Panc1 (cell line): ENCODE results near the gene ERMAP. TPM values are rescaled to one million over a fixed set of nuclear protein-coding genes. Genes with fewer than 3 reads are reported as not detected.

ENCODE experiments used
- ATAC-seq: fragments of 200-7000 bp; cut with Tn5 transposase; 2 replicates; pipeline ENCODE4 v1.9.1; 2020; ENCODE audit warnings: mild to moderate bottlenecking, moderate library complexity
- BruUV-seq: library from RNA; stranded (reverse); fragments of 400-500 nt; replicated peaks from 2 replicates; lab custom pipeline; 2021; lab: Mats Ljungman, UMichigan
- CTCF ChIA-PET: fragments of 300-600 bp; sonication (Branson Sonifier 250); formaldehyde crosslinking; loops from one replicate; lab custom pipeline; 2022; ENCODE audit warnings: antibody characterized with exemption; lab: Charles Lee
- POLR2A ChIA-PET: fragments of 300-600 bp; sonication (Branson Sonifier 250); formaldehyde crosslinking; loops from one replicate; lab custom pipeline; 2022; ENCODE audit warnings: antibody characterized with exemption; lab: Charles Lee
- DNase-seq: peaks from one replicate; pipeline ENCODE4 v3.0.0-alpha.2; 2010; ENCODE audit warnings: low read depth, low spot score
- H3K27ac ChIP-seq: 2 replicates; pipeline ENCODE4 v1.5.1; 2011; ENCODE audit warnings: mild to moderate bottlenecking, low read length, inconsistent platforms
- H3K27me3 ChIP-seq: fragments of 200-500 bp; sonication (Bioruptor generic); 2 replicates; pipeline ENCODE4 v1.6.0; 2014; ENCODE audit warnings: low read length, inconsistent platforms; ENCODE audit not compliant: control insufficient read depth, insufficient read depth
- H3K36me3 ChIP-seq: fragments of 200-500 bp; sonication (Bioruptor generic); 2 replicates; pipeline ENCODE4 v1.5.1; 2014; ENCODE audit warnings: inconsistent platforms, mild to moderate bottlenecking, low read length, moderate library complexity; ENCODE audit not compliant: control insufficient read depth, insufficient read depth
- H3K4me1 ChIP-seq: 2 replicates; pipeline ENCODE4 v1.5.1; 2011; ENCODE audit warnings: inconsistent platforms, mild to moderate bottlenecking, low read length, moderate library complexity; ENCODE audit not compliant: control insufficient read depth, insufficient read depth
- H3K4me3 ChIP-seq, 2 experiments: 2 replicates each; pipeline ENCODE4 v1.5.1; 2011 to 2012; ENCODE audit warnings: low read depth in 2 of 2, low read length in 2 of 2, mild to moderate bottlenecking in 2 of 2, inconsistent platforms in 1 of 2, moderate library complexity in 1 of 2
- H3K9me3 ChIP-seq: fragments of 200-500 bp; sonication (Bioruptor generic); 2 replicates; pipeline ENCODE4 v1.5.1; 2014; ENCODE audit warnings: low read depth, mild to moderate bottlenecking, inconsistent platforms, low read length, moderate library complexity; ENCODE audit not compliant: control insufficient read depth, insufficient read depth
- CTCF ChIP-seq: fragments of 450-650 bp; IDR thresholded peaks from 2 replicates; pipeline ENCODE4 v1.5.1; 2017; ENCODE audit warnings: mild to moderate bottlenecking
- POLR2AphosphoS5 ChIP-seq: IDR thresholded peaks from 2 replicates; pipeline ENCODE4 v1.6.1; 2012; ENCODE audit warnings: mild to moderate bottlenecking, low read depth, low read length, moderate library complexity
- REST ChIP-seq, 2 experiments: IDR thresholded peaks; 2 replicates each; pipeline ENCODE4 v1.6.1; 2011 to 2012; ENCODE audit warnings: low read depth in 2 of 2, control low read depth in 1 of 2, low read length in 1 of 2, mild to moderate bottlenecking in 1 of 2, moderate library complexity in 1 of 2; ENCODE audit not compliant: insufficient read depth in 1 of 2
- SIN3A ChIP-seq: IDR thresholded peaks from 2 replicates; pipeline ENCODE4 v1.6.1; 2012; ENCODE audit warnings: low read depth, mild to moderate bottlenecking, low read length, moderate library complexity, borderline replicate concordance; ENCODE audit not compliant: insufficient read depth
- TCF7L2 ChIP-seq: IDR thresholded peaks from 2 replicates; pipeline ENCODE4 v1.6.1; 2011; ENCODE audit warnings: mild to moderate bottlenecking, low read depth, low read length, inconsistent platforms
- in situ Hi-C: cut with HindIII; loops from 2 replicates; pipeline ENCODE4 v1.10.0; 2016; ENCODE audit warnings: low sequenced_read_pairs, low pct_unique_long_range_greater_than_20kb
- intact Hi-C: fragments of 100-400 bp; cut with micrococcal nuclease; formaldehyde crosslinking; loops from one replicate; pipeline ENCODE4 v1.10.0; 2022; ENCODE audit not compliant: unreplicated experiment
- total RNA-seq: library from RNA; stranded (reverse); gene quantifications from one replicate; pipeline ENCODE4 v1.2.1, GENCODE V29; 2021; ENCODE audit not compliant: unreplicated experiment

The ERMAP gene
- total RNA-seq, 1 experiment from 2014 or later = 15.3 TPM

- H3K4me1 ChIP-seq = peaks cover 5% of the 10 kb centered on the region
- intact Hi-C loops = no loop called here
- no peak for DNase-seq
- no peak overlapping the region for H3K27ac ChIP-seq
- H3K36me3 ChIP-seq = no peaks in the 10 kb centered on the region
- no peaks in the 10 kb centered on the region for H3K27me3 ChIP-seq
- ChIA-PET POLR2A (no interaction called here), CTCF (interaction anchor here (0.9 kb wide), 1 partner anchor 87 kb away, joined by 3 read pairs; no protein-coding TSS in a partner anchor)
- in situ Hi-C loops = no loop called here
- no peak overlapping the region for H3K4me3 ChIP-seq
- BruUV-seq = no TSS peak
- ATAC-seq = no peak
- no peaks in the 10 kb centered on the region for H3K9me3 ChIP-seq
- TF ChIP-seq CTCF (no peak), TCF7L2 (no peak), POLR2AphosphoS5 (no peak), SIN3A (no peak), REST (IDR thresholded peaks at IDR 0.05; ENCODE audit: insufficient read depth in 1 of 2, low read depth in 2 of 2, low read length in 1 of 2) (no peak)
Measured at GRCh38 chr1:42844592-42845140, 27.7 kb downstream of the ERMAP start.

GRCh38 chr1:42845193-42845592 lies 28.3 kb downstream of the ERMAP start:
- CTCF ChIA-PET = no interaction called here
- H3K9me3 ChIP-seq = peaks cover under 1% of the 10 kb centered on the region; the same call in 1 of the 2 replicates
- no peak overlapping the region for H3K27ac ChIP-seq
- no peak for TF ChIP-seq POLR2AphosphoS5
- TF ChIP-seq CTCF = no peak
- no peak for TF ChIP-seq SIN3A
- TF ChIP-seq TCF7L2 = no peak
- no peak for TF ChIP-seq REST (IDR thresholded peaks at IDR 0.05; ENCODE audit: insufficient read depth in 1 of 2, low read depth in 2 of 2, low read length in 1 of 2)
- POLR2A ChIA-PET = no interaction called here
- DNase-seq = no peak
- no peaks in the 10 kb centered on the region for H3K36me3 ChIP-seq
- no TSS peak for BruUV-seq
- ATAC-seq = no peak
- in situ Hi-C loops (no loop called here), intact Hi-C loops (no loop called here)
- H3K4me3 ChIP-seq = no peak overlapping the region
- no peaks in the 10 kb centered on the region for H3K27me3 ChIP-seq
- H3K4me1 ChIP-seq = peaks cover 5% of the 10 kb centered on the region
